Suprapubic skin (tissue), 4 donors: Measurements from ENCODE around the gene AGMO. TPM values are rescaled to one million over a fixed set of nuclear protein-coding genes. Genes with fewer than 3 reads are reported as not detected.

Experiments
- DNase-seq, 2 donors: peaks; one replicate each; pipeline ENCODE4 v3.0.0-alpha.2; 2019; ENCODE audit warnings: low spot score in 2 of 2
- H3K27ac ChIP-seq: fragments of 200-600 bp; sonication (generic); one replicate; pipeline ENCODE4 v1.5.1; 2019
- H3K27me3 ChIP-seq: fragments of 200-600 bp; sonication (generic); one replicate; pipeline ENCODE4 v1.5.1; 2019
- H3K36me3 ChIP-seq: fragments of 200-600 bp; sonication (generic); one replicate; pipeline ENCODE4 v1.5.1; 2019
- H3K4me1 ChIP-seq: fragments of 200-600 bp; sonication (generic); one replicate; pipeline ENCODE4 v1.5.1; 2019
- H3K4me3 ChIP-seq: fragments of 200-600 bp; sonication (generic); one replicate; pipeline ENCODE4 v1.5.1; 2019; ENCODE audit warnings: mild to moderate bottlenecking
- H3K9me3 ChIP-seq: fragments of 200-600 bp; sonication (generic); one replicate; pipeline ENCODE4 v1.5.1; 2019
- CTCF ChIP-seq, 2 donors: fragments of 200-600 bp in 1 of 2; fragments of 450-650 bp in 1 of 2; sonication (generic) in 1 of 2; IDR thresholded peaks; one replicate each; pipeline ENCODE4 v1.5.1; 2016 to 2019; ENCODE audit warnings: antibody characterized with exemption in 2 of 2, mild to moderate bottlenecking in 1 of 2, moderate library complexity in 1 of 2
- EP300 ChIP-seq: sonication (generic); formaldehyde crosslinking; IDR thresholded peaks from one replicate; pipeline ENCODE4 v1.6.1; 2017; ENCODE audit warnings: antibody characterized with exemption
- POLR2A ChIP-seq, 2 donors: fragments of 450-650 bp; IDR thresholded peaks; one replicate each; pipeline ENCODE4 v1.6.1; 2017; ENCODE audit warnings: antibody characterized with exemption in 2 of 2, mild to moderate bottlenecking in 2 of 2, moderate library complexity in 2 of 2
- POLR2AphosphoS5 ChIP-seq, 3 donors: sonication (generic); formaldehyde crosslinking; IDR thresholded peaks; one replicate each; pipeline ENCODE4 v1.6.1; 2017; ENCODE audit warnings: antibody characterized with exemption in 3 of 3
- WGBS: methylation state at CpG from one replicate; pipeline ENCODE4 v1.1.5; 2018; 5-methylcytosine and 5-hydroxymethylcytosine counted together
- total RNA-seq, 4 donors: library from RNA; depleted of rRNA; stranded (reverse); fragments of >200 nt; gene quantifications; one replicate each; pipeline ENCODE4 v1.1.0, GENCODE V29; 2016

The AGMO gene
- total RNA-seq, 4 donors from 2014 or later, result 0.40 TPM; not detected in 3

- Histone ChIP-seq H3K4me1 (no peaks in the 10 kb centered on the region), H3K27me3 (no peaks in the 10 kb centered on the region), H3K36me3 (no peaks in the 10 kb centered on the region), H3K27ac (no peak overlapping the region), H3K4me3 (no peak overlapping the region), H3K9me3 (no peaks in the 10 kb centered on the region)
- no peak for DNase-seq
- WGBS, result 76% methylated on average over 2 of the region's 2 CpGs
- no peak for TF ChIP-seq POLR2AphosphoS5 (IDR thresholded peaks at IDR 0.05)
- TF ChIP-seq POLR2A (IDR thresholded peaks at IDR 0.05), result no peak
Measured at GRCh38 chr7:15424468-15424867, 137.3 kb downstream of the AGMO start.

- Histone ChIP-seq H3K4me1 (no peaks in the 10 kb centered on the region), H3K27me3 (no peaks in the 10 kb centered on the region), H3K4me3 (no peak overlapping the region), H3K9me3 (no peaks in the 10 kb centered on the region), H3K27ac (no peak overlapping the region), H3K36me3 (no peaks in the 10 kb centered on the region)
- no peak for DNase-seq
- WGBS, result 63% methylated on average over 2 of the region's 2 CpGs
- TF ChIP-seq CTCF (IDR thresholded peaks at IDR 0.05) (no peak), POLR2AphosphoS5 (IDR thresholded peaks at IDR 0.05) (no peak), EP300 (no peak), POLR2A (IDR thresholded peaks at IDR 0.05) (no peak)
Measured at GRCh38 chr7:15419596-15419995, 142.2 kb downstream of the AGMO start.

GRCh38 chr7:15418264-15418663 lies 143.6 kb downstream of the AGMO start:
- Histone ChIP-seq H3K27ac (no peak overlapping the region), H3K4me3 (no peak overlapping the region), H3K36me3 (no peaks in the 10 kb centered on the region), H3K27me3 (no peaks in the 10 kb centered on the region), H3K9me3 (no peaks in the 10 kb centered on the region), H3K4me1 (no peaks in the 10 kb centered on the region)
- WGBS, result 25% methylated on average over 1 of the region's 1 CpG
- no peak for DNase-seq
- TF ChIP-seq POLR2A (IDR thresholded peaks at IDR 0.05) (no peak), CTCF (IDR thresholded peaks at IDR 0.05) (no peak), POLR2AphosphoS5 (IDR thresholded peaks at IDR 0.05) (no peak), EP300 (no peak)

- Histone ChIP-seq H3K4me3 (no peak overlapping the region), H3K4me1 (no peaks in the 10 kb centered on the region), H3K9me3 (no peaks in the 10 kb centered on the region), H3K27me3 (no peaks in the 10 kb centered on the region), H3K27ac (no peak overlapping the region), H3K36me3 (no peaks in the 10 kb centered on the region)
- no peak for DNase-seq
- WGBS, result 86% methylated on average over 5 of the region's 5 CpGs
- TF ChIP-seq POLR2A (IDR thresholded peaks at IDR 0.05) (no peak), CTCF (IDR thresholded peaks at IDR 0.05) (no peak), EP300 (no peak), POLR2AphosphoS5 (IDR thresholded peaks at IDR 0.05) (no peak)
Measured at GRCh38 chr7:15417341-15417988, 144.3 kb downstream of the AGMO start.

- TF ChIP-seq EP300 (no peak), CTCF (IDR thresholded peaks at IDR 0.05) (no peak), POLR2A (IDR thresholded peaks at IDR 0.05) (no peak), POLR2AphosphoS5 (IDR thresholded peaks at IDR 0.05) (no peak)
- Histone ChIP-seq H3K9me3 (no peaks in the 10 kb centered on the region), H3K27ac (no peak overlapping the region), H3K4me3 (no peak overlapping the region), H3K27me3 (no peaks in the 10 kb centered on the region), H3K36me3 (no peaks in the 10 kb centered on the region), H3K4me1 (no peaks in the 10 kb centered on the region)
- 88% methylated on average over 2 of the region's 2 CpGs for WGBS
- no peak for DNase-seq
Measured at GRCh38 chr7:15411019-15411418, 150.8 kb downstream of the AGMO start.

GRCh38 chr7:15407910-15408309 lies 153.9 kb downstream of the AGMO start:
- Histone ChIP-seq H3K27me3 (no peaks in the 10 kb centered on the region), H3K27ac (no peak overlapping the region), H3K4me3 (no peak overlapping the region), H3K9me3 (no peaks in the 10 kb centered on the region), H3K4me1 (no peaks in the 10 kb centered on the region), H3K36me3 (no peaks in the 10 kb centered on the region)
- no peak for TF ChIP-seq CTCF (IDR thresholded peaks at IDR 0.05)
- no peak for TF ChIP-seq EP300
- no peak for TF ChIP-seq POLR2A (IDR thresholded peaks at IDR 0.05)
- no peak for TF ChIP-seq POLR2AphosphoS5 (IDR thresholded peaks at IDR 0.05)
- DNase-seq, result no peak
- WGBS, result 79% methylated on average over 4 of the region's 4 CpGs
